Kidney capillary endothelial cell (primary cell): ENCODE measurements around the gene SBK1.
"Not testable (repeated sequence)": the region's sequence is repeated elsewhere in the genome, so short reads cannot be mapped to it uniquely, and the experiment has no call there.

Source experiments
- DNase-seq: peaks from one replicate; pipeline ENCODE4 v3.0.0-alpha.2; 2018; ENCODE audit warnings: low spot score

The SBK1 gene

GRCh38 chr16:28291651-28292626, at the start of gene SBK1:
Gene SBK1, plus strand, starts transcription at chr16:28292525. Its CDS starts 24,867 bp downstream, at chr16:28317392.
- DNase-seq: peak; percentile 12

- not testable (repeated sequence) for DNase-seq
These were observed 42.8 kb upstream of the SBK1 start for GRCh38 chr16:28249483-28249882.

- no peak for DNase-seq
These were observed 41.3 kb upstream of the SBK1 start for GRCh38 chr16:28250999-28251398.

- DNase-seq: no peak
These were observed 38.2 kb upstream of the SBK1 start for GRCh38 chr16:28254158-28254557.

- DNase-seq: no peak
These were observed 36.5 kb upstream of the SBK1 start for GRCh38 chr16:28255838-28256237.

- DNase-seq: no peak
These were observed 35.1 kb upstream of the SBK1 start for GRCh38 chr16:28257256-28257655.

GRCh38 chr16:28258567-28258966, 33.8 kb upstream of the SBK1 start:
- DNase-seq: no peak

- no peak for DNase-seq
These were observed 33.1 kb upstream of the SBK1 start for GRCh38 chr16:28259091-28259780.

- no peak for DNase-seq
These were observed 32.6 kb upstream of the SBK1 start for GRCh38 chr16:28259781-28260150.

- DNase-seq: no peak
These were observed 32.1 kb upstream of the SBK1 start for GRCh38 chr16:28260193-28260592.

GRCh38 chr16:28261942-28262341, 30.4 kb upstream of the SBK1 start:
- DNase-seq: no peak

- no peak for DNase-seq
These were observed 29.0 kb upstream of the SBK1 start for GRCh38 chr16:28263305-28263704.

- no peak for DNase-seq
These were observed 27.7 kb upstream of the SBK1 start for GRCh38 chr16:28264656-28265055.

GRCh38 chr16:28265822-28266221, 26.5 kb upstream of the SBK1 start:
- DNase-seq: no peak

GRCh38 chr16:28267356-28267755, 25.0 kb upstream of the SBK1 start:
- no peak for DNase-seq

GRCh38 chr16:28273511-28273910, 18.8 kb upstream of the SBK1 start:
- no peak for DNase-seq

GRCh38 chr16:28274676-28275075, 17.6 kb upstream of the SBK1 start:
- no peak for DNase-seq

- no peak for DNase-seq
These were observed 16.0 kb upstream of the SBK1 start for GRCh38 chr16:28276301-28276700.

- DNase-seq: peak; percentile 73
These were observed 14.6 kb upstream of the SBK1 start for GRCh38 chr16:28277537-28278388.

- no peak for DNase-seq
These were observed 13.3 kb upstream of the SBK1 start for GRCh38 chr16:28279006-28279405.

GRCh38 chr16:28280881-28281836, 11.2 kb upstream of the SBK1 start:
- no peak for DNase-seq
